ENCODE results near the gene FBXO41.

The FBXO41 gene

GRCh38 chr2:73215254-73215653 is 69.0 kb downstream of the FBXO41 start:
- no peak for DNase-seq (ENCODE audit: extremely low read depth, low read depth)
- TF ChIP-seq CTCF (IDR thresholded peaks at IDR 0.05; ENCODE audit: low read depth, low read length) = no peak

DNA sequence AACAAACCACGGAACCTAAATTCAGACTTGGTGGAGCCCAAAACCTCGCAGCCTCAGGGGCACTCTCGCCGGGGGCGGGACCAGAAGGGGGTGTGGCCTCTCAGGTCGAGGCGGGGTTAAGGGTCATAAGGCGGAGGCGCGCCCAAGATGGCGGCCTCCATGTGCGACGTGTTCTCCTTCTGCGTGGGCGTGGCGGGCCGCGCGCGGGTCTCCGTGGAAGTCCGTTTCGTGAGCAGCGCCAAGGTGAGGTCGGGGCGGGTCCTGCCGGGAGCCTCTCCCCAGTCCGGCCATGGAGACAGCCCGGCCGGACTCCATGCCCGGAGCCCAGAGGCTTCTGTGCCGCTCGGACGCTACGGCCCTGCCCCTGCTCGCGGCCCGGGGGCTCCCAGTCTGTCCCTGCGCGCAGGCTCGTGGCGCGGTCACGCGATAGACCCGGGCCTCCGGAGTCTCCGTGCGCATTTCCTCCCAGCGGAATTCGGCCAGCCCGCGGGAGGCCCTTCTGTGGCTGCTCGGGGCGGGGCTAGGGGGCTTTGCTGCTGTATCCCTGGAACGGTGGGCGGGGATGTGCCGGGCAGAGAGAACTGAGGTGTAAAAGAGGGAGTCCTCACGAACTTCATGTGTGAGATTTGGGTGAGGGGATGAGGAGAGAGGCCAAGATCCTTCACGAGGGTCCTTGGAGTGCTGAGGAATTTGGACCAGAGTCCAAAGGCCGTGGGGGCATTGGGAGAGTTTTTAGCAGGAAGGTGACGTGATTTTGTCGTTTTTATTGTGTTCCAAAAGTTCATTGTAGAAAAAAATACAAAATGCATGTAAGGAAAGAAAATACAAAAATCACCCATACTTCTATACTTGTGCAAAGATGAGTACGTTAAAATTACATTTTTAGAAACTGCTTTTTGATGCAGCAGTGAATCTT is 69.9 kb downstream of the FBXO41 start, which contains the start of gene SMYD5:
Gene SMYD5, plus strand, starts transcription at position 126 of the 916 bp plus-strand sequence. Its CDS starts 22 bp downstream, at position 148.
- DNase-seq (ENCODE audit: extremely low read depth, low read depth) = peak; percentile 55
- no peak for TF ChIP-seq CTCF (IDR thresholded peaks at IDR 0.05; ENCODE audit: low read depth, low read length)

GRCh38 chr2:73212448-73213176 is 71.7 kb downstream of the FBXO41 start:
- peak; percentile 97 for TF ChIP-seq CTCF (IDR thresholded peaks at IDR 0.05; ENCODE audit: low read depth, low read length)
- peak; percentile 38 for DNase-seq (ENCODE audit: extremely low read depth, low read depth)

DNA sequence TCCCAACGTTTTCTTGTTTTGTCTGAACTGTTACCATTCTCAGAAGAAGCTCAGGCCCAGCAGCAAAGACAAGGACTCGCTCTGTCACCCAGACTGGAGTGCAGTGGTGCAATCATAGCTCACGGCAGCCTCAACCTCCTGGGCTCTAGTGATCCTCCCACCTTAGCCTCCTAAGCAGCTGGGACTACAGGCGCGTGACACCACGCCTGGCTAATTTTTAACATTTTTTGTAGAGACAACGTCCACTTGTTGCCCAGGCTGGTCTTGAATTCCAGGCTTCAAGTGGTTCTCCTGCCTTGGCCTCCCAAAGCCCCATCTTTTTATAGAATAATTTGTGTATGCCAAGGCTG is 72.2 kb downstream of the FBXO41 start:
- no peak for DNase-seq (ENCODE audit: extremely low read depth, low read depth)
- TF ChIP-seq CTCF (IDR thresholded peaks at IDR 0.05; ENCODE audit: low read depth, low read length) = no peak

- no peak for TF ChIP-seq CTCF (IDR thresholded peaks at IDR 0.05; ENCODE audit: low read depth, low read length)
- DNase-seq (ENCODE audit: extremely low read depth, low read depth) = no peak
Measured at GRCh38 chr2:73210696-73211095, 73.6 kb downstream of the FBXO41 start.

DNA sequence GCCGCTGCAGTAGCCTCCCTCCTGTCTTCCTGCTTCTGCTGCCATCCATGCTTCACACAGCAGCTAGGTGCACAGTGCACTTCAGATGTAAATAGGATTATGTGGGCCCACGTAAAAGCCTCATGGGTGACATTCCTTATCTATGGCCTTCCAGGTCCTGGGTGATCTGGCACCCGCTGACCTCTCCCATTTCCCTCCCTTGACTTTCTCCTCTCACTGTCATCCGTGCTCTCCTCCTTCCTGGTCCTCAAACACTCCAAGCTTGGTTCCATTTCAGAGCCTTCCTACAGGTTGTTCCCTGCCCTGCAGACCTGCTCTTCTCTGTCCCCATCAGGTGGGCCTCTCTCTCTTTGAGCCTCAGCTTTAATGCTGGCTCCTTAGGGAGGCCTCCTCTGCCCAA is 74.3 kb downstream of the FBXO41 start:
- TF ChIP-seq CTCF (IDR thresholded peaks at IDR 0.05; ENCODE audit: low read depth, low read length) = no peak
- DNase-seq (ENCODE audit: extremely low read depth, low read depth) = no peak

GRCh38 chr2:73208258-73208657 is 76.0 kb downstream of the FBXO41 start:
- DNase-seq (ENCODE audit: extremely low read depth, low read depth) = no peak
- no peak for TF ChIP-seq CTCF (IDR thresholded peaks at IDR 0.05; ENCODE audit: low read depth, low read length)

Data from AG09319 (cell line).